B cell (primary cell): ENCODE results near the gene CD52. TPM values are rescaled to one million over a fixed set of nuclear protein-coding genes. Genes with fewer than 3 reads are reported as not detected.
"Not testable (repeated sequence)": the region's sequence is repeated elsewhere in the genome, so short reads cannot be mapped to it uniquely, and the experiment has no call there.

Source experiments
- ATAC-seq: fragments of 200-7000 bp; cut with Tn5 transposase; one replicate; pipeline ENCODE4 v1.10.0; 2021; ENCODE audit warnings: low read depth, mild to moderate bottlenecking, moderate number of reproducible peaks, moderate library complexity
- CTCF ChIA-PET: fragments of 350-600 bp; sonication (Branson Sonifier 250); formaldehyde crosslinking; loops from one replicate; lab custom pipeline; 2021; ENCODE audit warnings: antibody characterized with exemption, inconsistent platforms; lab: Charles Lee
- POLR2A ChIA-PET: fragments of 350-600 bp; sonication (Branson Sonifier 250); formaldehyde crosslinking; loops from one replicate; lab custom pipeline; 2021; ENCODE audit warnings: antibody characterized with exemption; lab: Charles Lee
- DNase-seq: peaks from one replicate; pipeline ENCODE4 v3.0.0; 2013
- H2AFZ ChIP-seq: 2 replicates; pipeline ENCODE4 v1.6.1; 2012; ENCODE audit warnings: mild to moderate bottlenecking, low read depth, low read length; ENCODE audit not compliant: insufficient read depth, poor library complexity, severe bottlenecking
- H3K27ac ChIP-seq, 2 donors: 1 replicate in 1 of 2; 2 replicates in 1 of 2; pipeline ENCODE4 v1.5.1; 2012 to 2013; ENCODE audit warnings: low read length in 2 of 2, mild to moderate bottlenecking in 2 of 2, moderate library complexity in 1 of 2
- H3K27me3 ChIP-seq, 4 experiments: fragments of 200-600 bp in 1 of 4; sonication (generic) in 1 of 4; replicated peaks in 1 of 4; 1 replicate in 2 of 4; 2 replicates in 2 of 4; pipeline versions ENCODE4 v1.6.1 to v1.7.0; 2013 to 2016; ENCODE audit warnings: low read length in 3 of 4, mild to moderate bottlenecking in 2 of 4, mixed read lengths in 1 of 4, moderate library complexity in 1 of 4; ENCODE audit not compliant: insufficient read depth in 4 of 4, control insufficient read depth in 3 of 4; ENCODE audit errors: control extremely low read depth in 1 of 4
- H3K36me3 ChIP-seq, 2 experiments: replicated peaks in 1 of 2; 1 replicate in 1 of 2; 2 replicates in 1 of 2; pipeline versions ENCODE4 v1.6.1 to v1.7.1; 2013; ENCODE audit warnings: low read length in 1 of 2; ENCODE audit not compliant: insufficient read depth in 2 of 2, control insufficient read depth in 1 of 2; ENCODE audit errors: control extremely low read depth in 1 of 2, extremely low read depth in 1 of 2
- H3K4me1 ChIP-seq, 2 donors: fragments of 200-600 bp in 1 of 2; sonication (generic) in 1 of 2; 1 replicate in 1 of 2; 2 replicates in 1 of 2; pipeline versions ENCODE4 v1.5.1 to v1.6.1; 2013 to 2017; ENCODE audit warnings: low read length in 2 of 2; ENCODE audit not compliant: control insufficient read depth in 2 of 2, insufficient read depth in 2 of 2
- H3K4me2 ChIP-seq: replicated peaks from 2 replicates; pipeline ENCODE3; 2012; ENCODE audit warnings: mild to moderate bottlenecking, low read depth, low read length; ENCODE audit not compliant: poor library complexity, severe bottlenecking
- H3K4me3 ChIP-seq, 5 experiments: fragments of 200-600 bp in 1 of 5; sonication (generic) in 1 of 5; 1 replicate in 3 of 5; 2 replicates in 2 of 5; pipeline versions ENCODE4 v1.5.1 to v1.7.0; 2011 to 2016; ENCODE audit warnings: low read length in 4 of 5, mild to moderate bottlenecking in 4 of 5, low read depth in 2 of 5, control low read depth in 1 of 5, moderate library complexity in 1 of 5; ENCODE audit not compliant: insufficient read depth in 1 of 5; ENCODE audit errors: control extremely low read depth in 1 of 5, extremely low read depth in 1 of 5
- H3K79me2 ChIP-seq: fragments of 200-600 bp; sonication (generic); one replicate; pipeline ENCODE4 v1.6.0; 2016; ENCODE audit warnings: low read length; ENCODE audit not compliant: control insufficient read depth, insufficient read depth
- H3K9ac ChIP-seq: fragments of 200-600 bp; sonication (generic); 2 replicates; pipeline ENCODE4 v1.6.1; 2017; ENCODE audit warnings: mild to moderate bottlenecking, low read length, moderate library complexity
- H3K9me3 ChIP-seq, 3 donors: one replicate each; pipeline versions ENCODE4 v1.6.1 to v1.7.1; 2013; ENCODE audit warnings: low read length in 2 of 3; ENCODE audit not compliant: control insufficient read depth in 2 of 3, insufficient read depth in 1 of 3; ENCODE audit errors: control extremely low read depth in 1 of 3
- H4K20me1 ChIP-seq: 2 replicates; pipeline ENCODE4 v1.6.0; 2012; ENCODE audit warnings: mild to moderate bottlenecking, low read length; ENCODE audit not compliant: insufficient read depth, control insufficient read depth, poor library complexity, severe bottlenecking
- H3K27ac Mint-ChIP-seq: one replicate; pipeline ENCODE4 v1.8.0; 2021; ENCODE audit warnings: mixed read lengths
- H3K27me3 Mint-ChIP-seq: one replicate; pipeline ENCODE4 v1.8.0; 2021; ENCODE audit warnings: mixed read lengths
- H3K4me1 Mint-ChIP-seq: one replicate; pipeline ENCODE4 v1.8.0; 2021; ENCODE audit warnings: mixed read lengths
- H3K4me3 Mint-ChIP-seq: one replicate; pipeline ENCODE4 v1.8.0; 2021; ENCODE audit warnings: mixed read lengths
- H3K9me3 Mint-ChIP-seq: one replicate; pipeline ENCODE4 v1.8.0; 2022; ENCODE audit warnings: mixed read lengths; ENCODE audit not compliant: insufficient read depth
- EZH2 ChIP-seq: IDR thresholded peaks from 2 replicates; pipeline ENCODE4 v1.6.1; 2012; ENCODE audit warnings: borderline replicate concordance, low read depth, mild to moderate bottlenecking, moderate library complexity, low read length; ENCODE audit not compliant: insufficient read depth, poor library complexity, severe bottlenecking
- WGBS: methylation state at CpG from one replicate; pipeline ENCODE4 v1.1.5; 2013; ENCODE audit warnings: missing lambda C conversion rate; ENCODE audit not compliant: insufficient coverage; 5-methylcytosine and 5-hydroxymethylcytosine counted together
- intact Hi-C: fragments of 100-400 bp; cut with micrococcal nuclease; formaldehyde crosslinking; loops from one replicate; pipeline ENCODE4 v1.10.0; 2022
- polyA plus RNA-seq: library from polyadenylated mRNA; depleted of rRNA; stranded (reverse); fragments of >200 nt; gene quantifications from 2 replicates; pipeline ENCODE4 v1.2.3, GENCODE V29; 2012
- total RNA-seq, 2 donors: library from RNA; stranded (reverse); fragments of 120-200 nt in 1 of 2; gene quantifications; 1 replicate in 1 of 2; 2 replicates in 1 of 2; pipeline versions ENCODE4 v1.2.3 to v1.2.4, GENCODE V29; 2013 to 2022
- TF ChIP-seq, protein P1 (sequence below): fragments of 200-600 bp; IDR thresholded peaks from one replicate; pipeline ENCODE4 v1.8.0; 2022; ENCODE audit warnings: antibody characterized with exemption, mild to moderate bottlenecking

Gene CD52
- total and polyA plus RNA-seq, 2 donors (not counting 1 experiment from before 2014, with no cell fraction given): 1,116 to 1,597 TPM

DNA sequence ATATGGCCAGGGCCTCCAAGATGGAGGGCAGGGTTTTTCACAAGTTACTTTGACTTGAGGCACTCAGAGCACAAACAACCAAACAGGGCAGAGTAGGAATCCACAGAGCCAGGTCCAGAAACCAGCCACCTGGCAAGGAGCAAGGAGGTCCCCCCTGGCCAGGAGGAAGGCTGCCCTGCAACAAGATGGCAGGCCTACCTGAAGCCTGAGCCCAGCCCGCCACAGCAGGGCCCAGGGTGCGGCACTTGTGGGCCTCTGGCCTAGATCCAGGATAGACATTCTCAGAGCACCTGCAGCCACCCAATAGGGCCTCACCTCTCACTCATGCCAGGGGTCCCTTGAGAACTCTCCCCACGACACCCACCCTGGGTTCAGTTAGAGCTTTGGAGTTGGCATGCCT is 26.3 kb upstream of the CD52 start:
- peak overlapping the region; percentile 93 to 96 for H3K27ac ChIP-seq
- POLR2A ChIA-PET: interaction anchor here (3.0 to 21.9 kb wide), 2 partner anchors 10 to 26 kb away, joined by 12 to 1239 read pairs; partner anchors contain the start of gene CD52
- Mint-ChIP-seq H3K4me1 (peaks cover 80% of the 10 kb centered on the region), H3K9me3 (no peaks in the 10 kb centered on the region), H3K4me3 (peak overlapping the region; percentile 86), H3K27ac (peak overlapping the region; percentile 97), H3K27me3 (no peaks in the 10 kb centered on the region)
- H3K79me2 ChIP-seq: peaks cover 26% of the 10 kb centered on the region
- ATAC-seq: no peak
- peak overlapping the region; percentile 3 for H2AFZ ChIP-seq
- peaks cover 68 to 75% of the 10 kb centered on the region in 2 donors for H3K4me1 ChIP-seq
- CTCF ChIA-PET: interaction anchor here (1.5 to 26.4 kb wide), 2 partner anchors 16 to 28 kb away, joined by 3 to 1400 read pairs; partner anchors contain the start of genes CD52 and UBXN11
- WGBS: 59% methylated on average over 3 of the region's 3 CpGs
- H3K4me2 ChIP-seq: peak overlapping the region; percentile 65
- TF ChIP-seq, protein P1, sequence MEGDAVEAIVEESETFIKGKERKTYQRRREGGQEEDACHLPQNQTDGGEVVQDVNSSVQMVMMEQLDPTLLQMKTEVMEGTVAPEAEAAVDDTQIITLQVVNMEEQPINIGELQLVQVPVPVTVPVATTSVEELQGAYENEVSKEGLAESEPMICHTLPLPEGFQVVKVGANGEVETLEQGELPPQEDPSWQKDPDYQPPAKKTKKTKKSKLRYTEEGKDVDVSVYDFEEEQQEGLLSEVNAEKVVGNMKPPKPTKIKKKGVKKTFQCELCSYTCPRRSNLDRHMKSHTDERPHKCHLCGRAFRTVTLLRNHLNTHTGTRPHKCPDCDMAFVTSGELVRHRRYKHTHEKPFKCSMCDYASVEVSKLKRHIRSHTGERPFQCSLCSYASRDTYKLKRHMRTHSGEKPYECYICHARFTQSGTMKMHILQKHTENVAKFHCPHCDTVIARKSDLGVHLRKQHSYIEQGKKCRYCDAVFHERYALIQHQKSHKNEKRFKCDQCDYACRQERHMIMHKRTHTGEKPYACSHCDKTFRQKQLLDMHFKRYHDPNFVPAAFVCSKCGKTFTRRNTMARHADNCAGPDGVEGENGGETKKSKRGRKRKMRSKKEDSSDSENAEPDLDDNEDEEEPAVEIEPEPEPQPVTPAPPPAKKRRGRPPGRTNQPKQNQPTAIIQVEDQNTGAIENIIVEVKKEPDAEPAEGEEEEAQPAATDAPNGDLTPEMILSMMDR: no peak
- no peak for TF ChIP-seq EZH2
- H3K27me3 ChIP-seq: no peaks in the 10 kb centered on the region
- no peaks in the 10 kb centered on the region for H4K20me1 ChIP-seq
- intact Hi-C loops: no loop called here
- no peak for DNase-seq
- H3K4me3 ChIP-seq: no peak overlapping the region
- H3K9me3 ChIP-seq: no peaks in the 10 kb centered on the region
- H3K36me3 ChIP-seq: peaks cover 0 to 2% of the 10 kb centered on the region in 2 experiments
- H3K9ac ChIP-seq: no peak overlapping the region

DNA sequence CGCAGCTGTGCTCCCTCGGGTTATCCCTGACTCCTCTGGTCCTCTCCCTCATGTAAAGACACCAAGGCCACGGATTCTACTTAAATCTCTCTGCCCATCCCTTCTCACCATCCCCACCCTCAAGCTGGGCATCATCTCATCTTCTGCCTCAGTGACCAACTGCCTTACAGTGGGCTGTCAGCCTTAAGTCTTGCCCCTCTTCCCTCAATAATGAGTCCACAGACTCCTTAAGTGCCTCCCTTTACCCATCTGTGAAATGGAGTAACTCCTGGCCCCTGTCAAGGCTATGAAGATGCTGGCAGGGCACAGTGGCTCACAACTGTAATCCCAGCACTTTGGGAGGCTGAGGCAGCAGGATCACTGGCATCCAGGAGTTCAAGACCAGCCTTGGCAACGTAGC is 25.8 kb upstream of the CD52 start:
- Histone ChIP-seq H3K79me2 (peaks cover 25% of the 10 kb centered on the region), H3K27ac (peak overlapping the region; percentile 93 to 96), H3K9me3 (no peaks in the 10 kb centered on the region), H3K27me3 (no peaks in the 10 kb centered on the region), H3K4me3 (no peak overlapping the region), H3K4me2 (peak overlapping the region; percentile 65), H4K20me1 (no peaks in the 10 kb centered on the region), H3K9ac (no peak overlapping the region), H2AFZ (no peak overlapping the region), H3K4me1 (peaks cover 63 to 70% of the 10 kb centered on the region in 2 donors), H3K36me3 (peaks cover 0 to 3% of the 10 kb centered on the region in 2 experiments)
- Mint-ChIP-seq H3K9me3 (no peaks in the 10 kb centered on the region), H3K27ac (peak overlapping the region; percentile 97), H3K4me1 (peaks cover 77% of the 10 kb centered on the region), H3K4me3 (peak overlapping the region; percentile 63), H3K27me3 (no peaks in the 10 kb centered on the region)
- ChIA-PET POLR2A (interaction anchor here (0.6 to 21.9 kb wide), 4 partner anchors 13 to 120 kb away, joined by 3 to 1239 read pairs (median 6); partner anchors contain the start of genes CD52 and UBXN11), CTCF (interaction anchor here (1.5 to 26.4 kb wide), 2 partner anchors 16 to 27 kb away, joined by 3 to 1400 read pairs; partner anchors contain the start of genes CD52 and UBXN11)
- 89% methylated on average over 3 of the region's 4 CpGs for WGBS
- no peak for TF ChIP-seq EZH2
- TF ChIP-seq, protein P1: no peak
- DNase-seq (no peak), ATAC-seq (no peak)
- intact Hi-C loops: no loop called here

DNA sequence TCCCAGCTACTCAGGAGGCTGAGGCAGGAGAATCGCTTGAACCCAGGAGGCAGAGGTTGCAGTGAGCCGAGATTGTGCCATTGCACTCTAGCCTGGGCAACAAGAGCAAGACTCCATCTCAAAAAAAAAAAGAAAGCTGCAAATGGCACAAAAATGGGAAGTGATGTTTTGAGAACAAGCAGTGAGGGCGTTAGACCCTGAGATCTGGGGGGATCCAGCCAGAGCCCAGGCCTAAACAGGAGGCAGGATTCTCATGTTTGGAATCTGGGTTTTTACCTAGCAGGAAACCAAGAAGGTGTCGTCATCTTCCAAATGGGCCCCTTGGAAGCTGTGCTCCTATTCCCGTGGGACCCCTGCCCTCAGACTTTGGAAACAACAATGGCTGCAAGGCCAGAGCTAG is 25.0 kb upstream of the CD52 start:
- H3K9me3 Mint-ChIP-seq, H3K36me3 ChIP-seq, H4K20me1 ChIP-seq, H3K9me3 ChIP-seq, intact Hi-C loops, H3K9ac ChIP-seq, ATAC-seq, H3K27me3 ChIP-seq, H3K27me3 Mint-ChIP-seq, H3K4me3 Mint-ChIP-seq, H2AFZ ChIP-seq: not testable (repeated sequence)
- H3K79me2 ChIP-seq: peaks cover 27% of the 10 kb centered on the region
- peak overlapping the region; percentile 49 to 76 for H3K27ac ChIP-seq
- Mint-ChIP-seq H3K27ac (peak overlapping the region; percentile 97), H3K4me1 (peaks cover 69% of the 10 kb centered on the region)
- peak overlapping the region; percentile 65 for H3K4me2 ChIP-seq
- WGBS: 50% methylated on average over 2 of the region's 5 CpGs
- ChIA-PET POLR2A (interaction anchor here (0.6 to 21.9 kb wide), 5 partner anchors 12 to 1208 kb away, joined by 3 to 1239 read pairs (median 5); partner anchors contain the start of genes CD52 and UBXN11), CTCF (interaction anchor here (1.3 to 26.4 kb wide), 3 partner anchors 17 to 72 kb away, joined by 3 to 1400 read pairs (median 3); partner anchors contain the start of genes CD52 and UBXN11)
- peak overlapping the region in 1 of 5 experiments; percentile 1 for H3K4me3 ChIP-seq
- H3K4me1 ChIP-seq: peaks cover 55 to 62% of the 10 kb centered on the region in 2 donors
- peak; percentile 51 for DNase-seq
